ENCODE data around the gene DOCK2. TPM values are rescaled to one million over a fixed set of nuclear protein-coding genes. Genes with fewer than 3 reads are reported as not detected.
"Not testable (repeated sequence)": the region's sequence is repeated elsewhere in the genome, so short reads cannot be mapped to it uniquely, and the experiment has no call there.

DOCK2 gene
- total RNA-seq, 1 donor from 2014 or later = 7.5 TPM

DNA sequence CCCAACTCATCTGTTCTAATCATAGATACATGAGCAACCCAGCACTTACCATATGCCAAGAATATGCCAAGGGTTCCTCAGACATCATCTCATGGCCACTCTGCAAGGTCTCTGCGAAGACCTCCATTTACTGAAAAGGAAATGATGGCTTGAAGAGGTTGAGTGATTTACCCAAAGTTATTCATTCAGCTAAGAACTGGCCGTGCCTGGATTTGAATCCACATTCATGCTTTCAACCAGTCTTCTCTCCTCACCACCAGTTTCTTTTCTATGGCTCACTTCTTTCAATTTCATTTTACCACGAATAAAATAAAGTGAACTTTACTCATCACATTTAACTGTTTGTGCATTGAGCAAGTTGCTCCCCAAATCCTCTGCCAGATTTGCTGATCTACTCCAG lies 441.4 kb downstream of the DOCK2 start:
- DNase-seq = no peak
- no peak for ATAC-seq
- intact Hi-C loops (cut with micrococcal nuclease) = no loop called here

GRCh38 chr5:170078931-170079330 lies 441.9 kb downstream of the DOCK2 start:
- no peak for DNase-seq

GRCh38 chr5:170080217-170080616 lies 443.1 kb downstream of the DOCK2 start:
- DNase-seq = no peak
- intact Hi-C loops (cut with micrococcal nuclease) = no loop called here
- ATAC-seq = no peak

More at GRCh38 chr5:170078931-170079330, 441.9 kb downstream of the DOCK2 start:
- ATAC-seq = no peak
- intact Hi-C loops (cut with micrococcal nuclease) = no loop called here

DNA sequence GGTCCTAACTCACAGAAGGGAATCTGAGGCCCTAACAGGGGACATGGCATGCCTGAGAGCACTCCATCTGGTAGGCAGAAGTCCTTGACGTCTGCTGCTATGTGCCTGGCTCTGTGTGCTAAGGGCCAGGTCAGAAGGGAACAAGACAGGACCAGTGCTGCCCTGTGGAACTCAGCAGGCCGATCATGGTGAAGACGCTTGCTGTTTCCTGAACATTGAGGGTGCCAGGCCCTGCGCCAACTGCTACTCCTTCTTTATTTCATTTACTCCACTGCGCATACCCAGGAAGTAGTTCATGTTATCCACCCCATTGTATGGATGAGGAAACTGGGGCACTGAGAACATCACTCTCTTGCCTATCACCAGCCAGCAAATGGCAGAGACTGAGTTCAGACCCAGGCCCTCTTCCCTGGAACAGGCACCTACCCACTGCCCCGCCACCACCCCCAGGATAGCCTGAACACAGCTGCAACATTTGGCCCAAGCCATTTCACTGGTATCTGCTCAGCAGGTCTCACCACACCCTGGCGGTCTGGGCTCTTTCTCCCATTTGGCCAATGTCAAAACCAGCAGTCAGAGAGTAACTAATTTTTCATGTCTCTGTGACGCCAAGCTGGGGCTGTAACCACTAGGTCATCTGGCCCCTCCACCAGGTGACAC lies 443.8 kb downstream of the DOCK2 start:
- ATAC-seq (no peak), DNase-seq (no peak)
- intact Hi-C loops (cut with micrococcal nuclease) = no loop called here

GRCh38 chr5:170081616-170082015 lies 444.5 kb downstream of the DOCK2 start:
- ATAC-seq (no peak), DNase-seq (no peak)
- intact Hi-C loops (cut with micrococcal nuclease) = no loop called here

GRCh38 chr5:170082701-170083100 lies 445.6 kb downstream of the DOCK2 start:
- intact Hi-C loops (cut with micrococcal nuclease) = no loop called here
- DNase-seq (no peak), ATAC-seq (no peak)

- intact Hi-C loops (cut with micrococcal nuclease) = no loop called here
- no peak for ATAC-seq
These were observed 450.2 kb downstream of the DOCK2 start for GRCh38 chr5:170087168-170087817.

DNA sequence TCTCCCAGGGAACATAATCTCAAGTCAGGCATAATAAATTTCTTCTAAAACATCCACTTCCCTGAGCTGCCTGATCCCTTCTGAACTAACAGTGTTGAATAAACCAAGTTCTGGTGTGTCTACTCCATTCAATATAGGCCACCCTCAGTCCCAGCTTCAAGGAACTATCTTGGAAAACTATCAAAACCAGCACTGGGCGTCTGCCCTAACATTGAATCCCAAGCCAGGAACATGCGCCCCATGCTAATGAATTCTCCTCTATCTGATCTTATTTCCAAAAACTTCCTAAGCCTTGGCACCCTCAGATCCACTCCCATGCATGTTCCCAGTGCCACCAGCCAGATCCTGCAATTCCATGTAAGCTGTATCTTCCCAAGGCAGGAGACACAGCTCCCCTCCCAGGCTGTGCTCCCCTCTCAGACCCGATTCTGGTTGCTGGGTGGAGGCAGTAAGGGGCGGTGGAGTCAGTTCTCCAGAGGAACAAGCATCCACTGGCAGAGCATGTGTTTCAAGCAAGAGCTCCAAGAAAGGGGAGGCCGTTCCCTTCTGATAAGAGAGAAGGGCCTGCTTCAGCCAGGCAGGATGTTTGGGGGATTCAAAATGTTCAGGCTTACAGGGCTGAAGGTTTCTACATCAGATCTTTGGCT lies 455.5 kb downstream of the DOCK2 start:
- no peak for DNase-seq
- ATAC-seq = no peak
- intact Hi-C loops (cut with micrococcal nuclease) = no loop called here

More at GRCh38 chr5:170087168-170087817, 450.2 kb downstream of the DOCK2 start:
- DNase-seq = no peak

GRCh38 chr5:170094329-170094728 lies 457.3 kb downstream of the DOCK2 start:
- ATAC-seq; intact Hi-C loops (cut with micrococcal nuclease); DNase-seq: not testable (repeated sequence)

DNA sequence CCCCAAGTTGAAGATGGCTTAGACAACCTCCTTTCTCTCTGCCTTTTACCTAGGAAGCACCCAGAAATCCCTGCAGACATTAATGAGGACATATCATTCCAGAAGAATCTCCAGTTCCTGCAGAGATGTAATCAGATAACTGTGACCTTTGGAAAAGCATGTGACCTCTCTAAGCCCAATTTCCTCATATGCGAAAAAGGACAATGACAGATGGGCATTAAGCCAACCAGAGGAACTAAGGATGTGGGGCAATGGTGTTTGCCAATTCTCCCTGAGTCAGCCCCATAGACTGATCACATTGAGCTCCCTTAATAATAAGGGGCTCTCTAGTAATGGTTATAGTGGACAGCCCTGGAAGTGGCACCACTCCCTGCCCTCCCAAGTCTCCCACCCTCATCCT lies 458.6 kb downstream of the DOCK2 start:
- no peak for DNase-seq
- no peak for ATAC-seq
- intact Hi-C loops (cut with micrococcal nuclease) = no loop called here

DNA sequence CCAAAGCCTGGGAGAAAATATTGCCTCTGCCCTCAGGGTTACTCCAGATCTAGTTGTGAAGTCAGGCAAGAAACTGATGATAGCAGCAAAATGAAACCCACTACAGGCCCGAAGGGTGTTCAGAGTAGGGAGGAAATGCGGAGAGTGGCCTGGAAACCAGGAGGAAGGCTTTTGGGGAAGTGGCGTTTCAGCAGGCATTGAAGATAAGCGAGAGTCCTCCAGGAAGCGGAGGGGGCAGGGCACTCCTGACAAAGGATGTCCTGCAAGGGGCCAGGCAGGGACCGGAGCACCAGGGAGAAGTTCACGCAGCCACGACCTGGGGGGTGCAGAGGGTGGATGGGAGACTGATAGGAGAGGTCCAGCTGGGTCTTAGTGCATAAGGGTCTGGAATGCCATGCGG lies 460.9 kb downstream of the DOCK2 start:
- DNase-seq = peak; percentile 38
- peak; percentile 26 for ATAC-seq
- intact Hi-C loops (cut with micrococcal nuclease) = no loop called here

GRCh38 chr5:170100066-170100943 lies 463.2 kb downstream of the DOCK2 start:
- DNase-seq = peak; percentile 68
- intact Hi-C loops (cut with micrococcal nuclease) = loop anchor here (2.0 kb wide), 1 partner anchor 84 kb away; no protein-coding TSS in a partner anchor

DNA sequence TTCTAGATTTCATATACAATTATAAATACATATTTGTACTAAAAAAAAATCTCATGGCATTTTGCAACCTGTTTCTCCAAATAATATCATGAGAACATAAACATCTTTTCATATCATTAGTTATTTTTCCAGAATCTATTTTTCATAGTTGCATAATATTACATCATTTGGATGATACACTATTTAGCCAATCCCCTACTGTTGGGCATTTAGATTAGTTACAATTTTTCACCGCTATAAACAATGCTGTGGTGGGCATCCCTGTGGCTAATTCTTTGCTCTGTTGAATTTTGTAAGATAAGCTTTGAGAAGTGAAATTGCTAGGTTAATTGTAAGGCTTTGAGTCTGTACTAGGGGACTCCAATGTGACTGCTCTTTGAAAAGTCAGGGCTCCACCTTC lies 466.4 kb downstream of the DOCK2 start:
- intact Hi-C loops (cut with micrococcal nuclease) = no loop called here
- no peak for ATAC-seq
- no peak for DNase-seq

More at GRCh38 chr5:170100066-170100943, 463.2 kb downstream of the DOCK2 start:
- ATAC-seq = peak; percentile 73

DNA sequence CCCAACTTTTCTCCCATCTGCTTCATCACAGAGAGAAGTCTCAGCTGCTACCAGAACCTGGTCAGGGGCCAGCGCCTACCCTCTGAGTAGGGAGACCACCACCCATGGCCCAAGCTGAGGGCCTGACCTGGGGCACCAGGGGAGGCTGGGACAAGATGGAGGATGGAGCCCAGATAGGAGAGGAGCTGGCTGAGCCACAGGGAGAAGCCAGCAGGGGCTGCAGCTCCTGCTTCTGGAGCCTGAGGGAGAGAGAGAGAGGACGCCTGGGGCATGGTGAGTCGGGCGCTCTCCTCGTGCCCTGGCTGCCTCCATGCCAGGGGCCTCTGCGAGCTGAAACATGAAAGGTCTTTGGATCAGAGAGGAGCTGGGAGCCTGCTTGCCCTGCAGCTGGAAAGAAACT lies 467.2 kb downstream of the DOCK2 start:
- DNase-seq (no peak), ATAC-seq (no peak)
- intact Hi-C loops (cut with micrococcal nuclease) = no loop called here

- no peak for ATAC-seq
- intact Hi-C loops (cut with micrococcal nuclease) = no loop called here
These were observed 467.6 kb downstream of the DOCK2 start for GRCh38 chr5:170104710-170105109.

GRCh38 chr5:170105642-170106611 lies 468.9 kb downstream of the DOCK2 start, which contains the start of gene FOXI1:
TSS of gene FOXI1 (plus strand) at chr5:170105897. CDS start at chr5:170105958, 61 bp downstream.
- ATAC-seq (no peak), DNase-seq (no peak)
- intact Hi-C loops (cut with micrococcal nuclease) = no loop called here

More at GRCh38 chr5:170104710-170105109, 467.6 kb downstream of the DOCK2 start:
- DNase-seq = no peak

GRCh38 chr5:170107674-170108073 lies 470.6 kb downstream of the DOCK2 start:
- ATAC-seq (no peak), DNase-seq (no peak)
- intact Hi-C loops (cut with micrococcal nuclease) = no loop called here

- no peak for DNase-seq
These were observed 471.3 kb downstream of the DOCK2 start for GRCh38 chr5:170108266-170108785.

More at GRCh38 chr5:170108266-170108785, 471.3 kb downstream of the DOCK2 start:
- no peak for ATAC-seq
- intact Hi-C loops (cut with micrococcal nuclease) = no loop called here
